Measurements from ENCODE around the gene EOGT. TPM values are rescaled to one million over a fixed set of nuclear protein-coding genes. Genes with fewer than 3 reads are reported as not detected.

Gene EOGT
- 11.9 TPM for total RNA-seq

GRCh38 chr3:69013253-69014021, at the start of gene EOGT:
Gene EOGT, minus strand, starts transcription at chr3:69013684. Its CDS starts 3,838 bp downstream, at chr3:69009846.

GRCh38 chr3:69051756-69052471, 38.4 kb upstream of the EOGT start, which contains the start of gene TMF1:
Gene TMF1, minus strand, starts transcription at chr3:69052333. Its CDS starts 247 bp downstream, at chr3:69052086.

Small RNA genes lying within 50 kb of the gene (small RNA-seq; reads per million reads assigned to genes)
- not detected for gene MIR3136 (ENCODE audit: low replicate concordance)

Other genes starting within 250 kb of the EOGT start
- 0.06 TPM for gene TAFA4, start 81.1 kb downstream of the EOGT start, total RNA-seq
- gene TMF1, start 38.6 kb upstream of the EOGT start, total RNA-seq: 36.0 TPM
- gene UBA3, start 66.7 kb upstream of the EOGT start, total RNA-seq: 68.3 TPM
- gene ARL6IP5, start 71.3 kb upstream of the EOGT start, total RNA-seq: 44.0 TPM
- gene LMOD3, start 108.9 kb upstream of the EOGT start, total RNA-seq: 9.8 TPM

Data from metanephros (tissue), 2 donors.